Hepatocyte (in vitro differentiated cells): Measurements from ENCODE around the gene L3MBTL3.

Source experiments
- CTCF ChIP-seq: fragments of 200-600 bp; sonication (generic); IDR thresholded peaks from 2 replicates; pipeline ENCODE4 v1.5.1; 2016; ENCODE audit warnings: antibody characterized with exemption, mild to moderate bottlenecking; ENCODE audit not compliant: poor library complexity
- EZH2phosphoT487 ChIP-seq: fragments of 200-600 bp; sonication (generic); IDR thresholded peaks from one replicate; pipeline ENCODE4 v1.6.1; 2018; ENCODE audit warnings: antibody characterized with exemption, mild to moderate bottlenecking, low read depth, moderate library complexity; ENCODE audit not compliant: unreplicated experiment, severe bottlenecking

GRCh38 chr6:130098317-130098716 lies 79.9 kb downstream of the L3MBTL3 start:
- TF ChIP-seq CTCF (no peak), EZH2phosphoT487 (no peak)
